Aorta (tissue), 5 donors: ENCODE results near the gene ZNF410. TPM values are rescaled to one million over a fixed set of nuclear protein-coding genes. Genes with fewer than 3 reads are reported as not detected.
A peak's percentile ranks its signal among the peaks of the same experiment; 100 is the strongest.

Source experiments
- ATAC-seq: fragments of 200-7000 bp; cut with Tn5 transposase; one replicate; pipeline ENCODE4 v1.9.1; 2022; ENCODE audit warnings: moderate library complexity; ENCODE audit not compliant: low FRiP score
- DNase-seq, 2 donors: peaks; one replicate each; pipeline ENCODE4 v3.0.0-alpha.2; 2020
- H3K27ac ChIP-seq, 2 donors: one replicate each; pipeline ENCODE4 v1.5.1; 2013; ENCODE audit warnings: low read length in 2 of 2, mild to moderate bottlenecking in 2 of 2, moderate library complexity in 2 of 2, control low read depth in 1 of 2, inconsistent platforms in 1 of 2, low read depth in 1 of 2
- H3K27me3 ChIP-seq, 2 donors: one replicate each; pipeline ENCODE4 v1.6.1; 2013; ENCODE audit warnings: control low read depth in 1 of 2, low read length in 1 of 2, mild to moderate bottlenecking in 1 of 2, moderate library complexity in 1 of 2; ENCODE audit not compliant: insufficient read depth in 2 of 2, control insufficient read depth in 1 of 2
- H3K36me3 ChIP-seq, 2 donors: one replicate each; pipeline ENCODE4 v1.6.1; 2013; ENCODE audit warnings: control low read depth in 1 of 2, low read length in 1 of 2, mild to moderate bottlenecking in 1 of 2; ENCODE audit not compliant: insufficient read depth in 2 of 2, control insufficient read depth in 1 of 2
- H3K4me1 ChIP-seq, 2 donors: one replicate each; pipeline ENCODE4 v1.6.1; 2013; ENCODE audit warnings: low read length in 2 of 2, control low read depth in 1 of 2, mild to moderate bottlenecking in 1 of 2, moderate library complexity in 1 of 2; ENCODE audit not compliant: insufficient read depth in 2 of 2, control insufficient read depth in 1 of 2
- H3K4me3 ChIP-seq, 2 donors: one replicate each; pipeline ENCODE4 v1.5.1; 2013; ENCODE audit warnings: low read length in 2 of 2, control low read depth in 1 of 2, mild to moderate bottlenecking in 1 of 2
- H3K9me3 ChIP-seq: one replicate; pipeline ENCODE4 v1.6.1; 2013; ENCODE audit warnings: mild to moderate bottlenecking, low read length; ENCODE audit not compliant: control insufficient read depth
- WGBS, 2 donors: extraction: QIAGEN DNeasy Blood & Tissue Kit; methylation state at CpG; one replicate each; pipeline ENCODE4 v1.1.7; 2013; 5-methylcytosine and 5-hydroxymethylcytosine counted together
- intact Hi-C, 2 donors: fragments of 100-400 bp; cut with DNase I; formaldehyde crosslinking; loops; one replicate each; pipeline versions ENCODE4 v1.14.2 to v1.15.0; 2022
- polyA plus RNA-seq, 2 donors: library from polyadenylated mRNA; stranded (reverse); fragments of 200-250 nt; gene quantifications; one replicate each; pipeline ENCODE4 v1.2.3, GENCODE V29; 2013
- total RNA-seq, 2 donors: library from RNA; stranded (reverse); fragmentation: NEBNext Ultra II Directional; extraction: Animal tissue kit (Norgen Biotek cat#: 25700); gene quantifications; one replicate each; pipeline ENCODE4 v1.2.1, GENCODE V29; 2021
- donor health status: healthy with polysubstance abuse.
- donor health status: Bipolar disorder and iron deficiency.
- donor health status: DM: no; HTN: no; CAD: no.
- donor health status: DM: no; HTN: no; CAD: no.
- donor health status: DM: yes; HTN: yes; CAD: no.

ZNF410 gene
- total and polyA plus RNA-seq, 4 donors: 30.1 to 45.7 (median 36.7) TPM

GRCh38 chr14:73873660-73874059, 13.0 kb upstream of the ZNF410 start:
- H3K4me3 ChIP-seq: no peak overlapping the region
- DNase-seq: no peak
- no peaks in the 10 kb centered on the region for H3K9me3 ChIP-seq
- intact Hi-C loops: no loop called here
- H3K4me1 ChIP-seq: no peaks in the 10 kb centered on the region
- 91 to 99% methylated on average over 3 of the region's 3 CpGs for WGBS, 2 donors
- H3K27me3 ChIP-seq: no peaks in the 10 kb centered on the region
- H3K27ac ChIP-seq: no peak overlapping the region
- H3K36me3 ChIP-seq: no peaks in the 10 kb centered on the region
- ATAC-seq: no peak

GRCh38 chr14:73877790-73878189, 8.9 kb upstream of the ZNF410 start:
- no peak for ATAC-seq
- 77 to 86% methylated on average over 3 of the region's 3 CpGs for WGBS, 2 donors
- no peak overlapping the region for H3K4me3 ChIP-seq
- H3K4me1 ChIP-seq: no peaks in the 10 kb centered on the region
- H3K27ac ChIP-seq: no peak overlapping the region
- intact Hi-C loops: no loop called here
- no peaks in the 10 kb centered on the region for H3K27me3 ChIP-seq
- no peak for DNase-seq
- no peaks in the 10 kb centered on the region for H3K9me3 ChIP-seq
- no peaks in the 10 kb centered on the region for H3K36me3 ChIP-seq

- Histone ChIP-seq H3K4me1 (no peaks in the 10 kb centered on the region), H3K27ac (no peak overlapping the region), H3K27me3 (no peaks in the 10 kb centered on the region), H3K4me3 (no peak overlapping the region), H3K9me3 (no peaks in the 10 kb centered on the region), H3K36me3 (no peaks in the 10 kb centered on the region)
- intact Hi-C loops: no loop called here
- 81 to 86% methylated on average over 6 of the region's 6 CpGs for WGBS, 2 donors
- DNase-seq (no peak), ATAC-seq (no peak)
Measured at GRCh38 chr14:73878436-73878835, 8.2 kb upstream of the ZNF410 start.

GRCh38 chr14:73879027-73879426, 7.6 kb upstream of the ZNF410 start:
- no peak for DNase-seq
- ATAC-seq: no peak
- no peak overlapping the region for H3K4me3 ChIP-seq
- 61 to 82% methylated on average over 1 of the region's 1 CpG for WGBS, 2 donors
- no peak overlapping the region for H3K27ac ChIP-seq
- no peaks in the 10 kb centered on the region for H3K4me1 ChIP-seq
- no peaks in the 10 kb centered on the region for H3K9me3 ChIP-seq
- no peaks in the 10 kb centered on the region for H3K27me3 ChIP-seq
- intact Hi-C loops: no loop called here
- no peaks in the 10 kb centered on the region for H3K36me3 ChIP-seq

GRCh38 chr14:73884438-73885190, 2.0 kb upstream of the ZNF410 start:
- no peak overlapping the region for H3K4me3 ChIP-seq
- WGBS, 2 donors: 72 to 80% methylated on average over 8 of the region's 8 CpGs
- no peaks in the 10 kb centered on the region for H3K36me3 ChIP-seq
- H3K4me1 ChIP-seq: peaks cover 0 to 4% of the 10 kb centered on the region in 2 donors
- H3K27me3 ChIP-seq: no peaks in the 10 kb centered on the region
- no peaks in the 10 kb centered on the region for H3K9me3 ChIP-seq
- intact Hi-C loops: loop anchor here in 1 of 2 donors (5.0 kb wide), 2 partner anchors 32 to 162 kb away; partner anchors contain the start of gene PTGR2
- DNase-seq: no peak
- no peak overlapping the region for H3K27ac ChIP-seq
- ATAC-seq: no peak

GRCh38 chr14:73887318-73887616, 608 bp downstream of the ZNF410 start:
- Histone ChIP-seq H3K36me3 (no peaks in the 10 kb centered on the region), H3K4me3 (peak overlapping the region; percentile 82 to 98), H3K9me3 (no peaks in the 10 kb centered on the region), H3K27ac (peak overlapping the region; percentile 62 to 73), H3K27me3 (no peaks in the 10 kb centered on the region), H3K4me1 (peaks cover 0 to 4% of the 10 kb centered on the region in 2 donors)
- intact Hi-C loops: loop anchor here in 1 of 2 donors (2.0 to 5.0 kb wide), 3 partner anchors 35 to 165 kb away; partner anchors contain the start of genes COQ6, FAM161B and PTGR2
- DNase-seq (no peak), ATAC-seq (no peak)
- 0% methylated on average over 7 of the region's 7 CpGs for WGBS, 2 donors

- Histone ChIP-seq H3K27me3 (no peaks in the 10 kb centered on the region), H3K4me3 (peak overlapping the region; percentile 82 to 98), H3K27ac (no peak overlapping the region), H3K9me3 (no peaks in the 10 kb centered on the region), H3K36me3 (no peaks in the 10 kb centered on the region), H3K4me1 (peaks cover 0 to 4% of the 10 kb centered on the region in 2 donors)
- DNase-seq: no peak
- ATAC-seq: no peak
- intact Hi-C loops: loop anchor here in 1 of 2 donors (2.0 to 5.0 kb wide), 3 partner anchors 36 to 166 kb away; partner anchors contain the start of genes COQ6, FAM161B and PTGR2
- 24 to 27% methylated on average over 7 of the region's 7 CpGs for WGBS, 2 donors
Measured at GRCh38 chr14:73887694-73888459, 1.2 kb downstream of the ZNF410 start.

- Histone ChIP-seq H3K27ac (no peak overlapping the region), H3K36me3 (no peaks in the 10 kb centered on the region), H3K27me3 (no peaks in the 10 kb centered on the region), H3K9me3 (no peaks in the 10 kb centered on the region), H3K4me1 (peaks cover 0 to 4% of the 10 kb centered on the region in 2 donors), H3K4me3 (no peak overlapping the region)
- DNase-seq (no peak), ATAC-seq (no peak)
- WGBS, 2 donors: 32 to 42% methylated on average over 3 of the region's 3 CpGs
- intact Hi-C loops: loop anchor here in 1 of 2 donors (5.0 kb wide), 2 partner anchors 36 to 166 kb away; partner anchors contain the start of gene PTGR2
Measured at GRCh38 chr14:73888460-73888725, 1.7 kb downstream of the ZNF410 start.
